Activated CD8-positive, alpha-beta memory T cell treated with anti-CD3 and anti-CD28 coated beads, Interleukin-2, amount 50 U/mL, for 48 hours (primary cell): ENCODE data around the gene BLACAT1.
A peak's percentile ranks its signal among the peaks of the same experiment; 100 is the strongest.
"Not testable (repeated sequence)": the region's sequence is repeated elsewhere in the genome, so short reads cannot be mapped to it uniquely, and the experiment has no call there.

Source experiments
- DNase-seq: peaks from one replicate; pipeline ENCODE4 v3.0.0-alpha.2; 2020

The BLACAT1 gene

GRCh38 chr1:205483372-205483771, 27.5 kb upstream of the BLACAT1 start:
- no peak for DNase-seq

DNA sequence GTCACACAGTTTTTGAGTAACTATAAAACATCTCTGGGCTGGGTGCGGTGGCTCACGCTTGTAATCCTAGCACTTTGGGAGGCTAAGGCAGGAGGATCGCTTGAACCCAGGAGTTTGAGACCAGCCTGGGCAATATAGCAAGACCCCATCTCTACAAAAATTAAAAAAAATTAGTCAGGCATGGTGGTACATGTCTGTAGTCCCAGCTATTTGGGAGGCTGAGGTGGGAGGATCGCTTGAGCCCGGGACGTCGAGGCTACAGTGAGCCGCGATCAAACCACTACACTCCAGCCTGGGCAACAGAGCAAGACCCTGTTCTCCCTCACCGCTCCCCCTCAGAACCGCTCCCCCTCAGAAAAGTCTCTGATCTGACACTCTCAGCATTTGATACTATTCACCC, 26.7 kb upstream of the BLACAT1 start:
- DNase-seq = not testable (repeated sequence)

GRCh38 chr1:205481629-205482151, 25.8 kb upstream of the BLACAT1 start:
- no peak for DNase-seq

- DNase-seq = no peak
These were observed 25.4 kb upstream of the BLACAT1 start for GRCh38 chr1:205481218-205481617.

GRCh38 chr1:205480349-205480985, 24.6 kb upstream of the BLACAT1 start:
- DNase-seq = peak; percentile 79

DNA sequence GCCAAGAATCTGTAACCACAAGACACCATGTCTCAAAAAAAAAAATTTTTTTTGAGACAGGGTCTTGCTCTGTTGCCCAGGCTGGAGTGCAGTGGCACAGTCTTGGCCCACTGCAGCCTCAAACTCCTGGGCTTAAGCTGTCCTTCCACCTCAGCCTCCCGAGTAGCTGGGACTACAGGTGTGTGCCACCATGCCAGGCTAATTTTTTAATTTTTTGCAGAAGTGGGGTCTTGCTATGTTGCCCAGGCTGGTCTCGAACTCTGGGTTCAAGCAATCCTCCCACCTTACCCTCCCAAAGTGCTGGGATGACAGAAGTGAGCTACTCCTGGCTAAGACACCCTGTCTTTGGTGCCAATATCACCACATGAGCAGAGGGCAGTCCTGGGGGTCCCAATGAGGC, 23.1 kb upstream of the BLACAT1 start:
- DNase-seq = not testable (repeated sequence)

DNA sequence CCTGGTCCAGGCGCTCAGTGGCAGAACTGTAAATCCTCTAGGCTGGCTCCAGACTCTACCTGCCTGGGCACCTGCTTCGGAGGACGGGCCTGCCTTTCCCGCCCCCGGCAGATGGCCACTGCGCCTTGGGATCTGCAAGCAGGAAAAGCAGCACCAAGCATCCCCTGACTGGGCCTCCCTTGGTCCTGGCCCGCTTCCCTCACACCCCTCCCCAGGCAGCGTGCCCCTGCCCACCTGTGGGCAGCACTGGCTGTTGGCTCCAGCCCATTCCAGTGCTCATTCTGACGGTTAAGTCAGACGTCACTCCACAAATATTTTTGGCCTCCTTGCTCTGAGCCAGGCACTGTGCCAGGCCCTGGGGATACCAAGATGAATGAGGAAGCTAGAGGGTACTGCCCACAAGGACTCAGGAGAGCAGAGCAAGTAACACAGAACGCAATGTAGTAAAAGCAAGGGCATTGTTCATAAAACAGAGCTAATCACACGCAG, 22.0 kb upstream of the BLACAT1 start:
- DNase-seq = no peak

- DNase-seq = no peak
These were observed 21.4 kb upstream of the BLACAT1 start for GRCh38 chr1:205477121-205477758.

DNA sequence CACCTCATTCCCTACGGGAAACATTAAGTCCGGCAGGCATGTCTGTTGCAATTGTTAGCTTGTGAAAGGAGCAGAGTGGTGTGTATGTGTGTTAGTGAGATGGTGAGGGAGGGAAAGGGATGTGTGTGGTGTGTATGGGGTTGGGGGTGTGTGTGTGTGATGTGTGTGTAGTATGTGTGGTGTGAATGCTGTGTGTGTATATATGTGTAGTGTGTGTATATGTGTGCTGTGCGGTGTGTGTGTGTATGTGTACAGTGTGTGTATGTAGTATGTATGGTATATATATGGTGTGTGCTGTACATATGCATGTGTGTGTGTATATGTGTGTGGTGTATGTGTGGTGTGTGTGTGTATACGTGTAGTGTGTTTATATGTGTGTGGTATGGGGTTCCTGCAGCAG, 20.8 kb upstream of the BLACAT1 start:
- DNase-seq = no peak

DNA sequence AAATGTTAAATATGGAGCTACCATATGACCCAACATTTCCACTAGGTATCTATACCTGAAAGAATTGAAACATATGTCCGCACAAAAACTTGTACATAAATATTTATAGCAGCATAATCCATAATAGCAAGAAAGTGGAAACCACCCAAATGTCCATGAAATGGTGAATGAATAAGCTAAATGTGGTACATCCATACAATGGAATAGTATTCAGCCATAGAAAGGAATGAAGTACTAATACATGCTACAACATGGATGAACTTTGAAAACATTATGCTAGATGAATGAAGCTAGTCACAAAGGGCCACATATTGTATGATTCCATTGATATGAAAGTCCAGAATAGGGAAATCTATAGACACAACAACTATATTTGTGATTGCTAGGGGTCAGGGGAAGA, 20.0 kb upstream of the BLACAT1 start:
- no peak for DNase-seq

- no peak for DNase-seq
These were observed 18.7 kb upstream of the BLACAT1 start for GRCh38 chr1:205474571-205474970.

DNA sequence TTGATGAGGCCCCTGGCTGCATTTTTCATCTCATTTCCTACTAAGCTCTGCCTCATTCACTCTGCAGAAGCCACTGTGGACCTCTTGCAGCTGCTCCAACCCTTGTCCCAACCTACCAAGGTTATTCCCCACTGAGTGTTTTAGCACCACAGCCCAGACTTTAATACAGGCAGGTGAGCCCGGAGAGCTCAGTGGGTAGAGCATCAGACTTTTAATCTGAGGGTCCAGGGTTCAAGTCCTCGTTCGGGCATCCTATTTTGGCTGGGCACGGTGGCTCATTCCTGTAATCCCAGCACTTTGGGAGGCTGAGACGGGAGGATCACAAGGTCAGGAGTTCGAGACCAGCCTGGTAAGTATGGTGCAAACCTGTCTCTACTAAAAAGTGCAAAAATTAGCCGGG, 18.1 kb upstream of the BLACAT1 start:
- DNase-seq = no peak

GRCh38 chr1:205473475-205473874, 17.6 kb upstream of the BLACAT1 start:
- DNase-seq = no peak

DNA sequence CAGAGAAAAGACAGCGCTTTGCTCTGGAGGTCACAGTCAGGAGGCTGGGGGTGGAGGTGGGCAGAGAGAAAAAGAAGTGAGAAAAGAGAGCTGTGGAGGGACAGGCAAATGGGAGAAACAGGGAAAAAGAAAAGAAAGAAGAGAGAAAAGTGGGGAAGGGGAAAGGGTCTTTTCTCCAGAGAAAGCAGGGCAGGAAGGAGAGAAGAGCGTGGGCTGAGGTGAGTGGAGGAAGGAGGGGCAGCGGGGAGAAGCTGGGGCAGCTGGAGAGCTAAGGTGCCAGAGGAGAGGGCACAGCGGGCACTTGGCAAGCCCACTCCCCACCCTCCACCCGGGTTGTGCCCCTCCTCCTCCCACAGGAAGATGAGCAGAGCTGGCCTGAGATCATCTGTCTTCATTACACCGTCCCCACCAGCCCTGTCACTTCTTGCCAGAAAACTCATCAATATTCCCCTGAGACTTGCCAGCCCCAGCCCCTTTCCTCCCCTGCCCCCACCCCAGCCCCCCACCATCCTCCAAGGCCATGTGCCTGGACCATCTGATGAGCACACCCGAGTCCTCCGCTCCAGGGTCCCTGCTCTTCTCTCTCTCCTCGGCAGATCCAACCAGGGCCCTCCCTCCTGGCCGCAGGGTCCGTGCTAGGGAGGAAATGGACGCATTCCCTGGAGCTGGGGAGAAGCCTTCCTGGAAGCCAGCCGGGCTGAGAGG, 17.0 kb upstream of the BLACAT1 start:
- no peak for DNase-seq

DNA sequence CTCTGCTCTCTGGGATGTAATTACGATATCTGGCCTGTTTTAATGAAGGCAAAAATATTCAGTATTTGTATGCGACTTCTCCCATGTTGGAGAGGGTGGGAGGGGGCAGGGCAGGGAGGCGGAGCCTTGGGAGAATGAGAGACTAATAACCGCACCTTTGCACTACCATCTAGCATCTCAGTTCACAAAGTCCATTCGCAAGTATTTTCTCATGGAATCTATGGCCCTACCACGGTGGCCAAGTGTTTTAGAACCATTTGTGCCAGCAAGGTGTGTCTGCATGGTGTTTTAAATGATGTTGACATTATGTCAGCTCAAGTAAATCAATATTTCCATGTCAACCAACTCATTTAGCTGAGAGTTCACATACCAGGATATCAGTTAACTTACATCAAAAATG, 14.3 kb upstream of the BLACAT1 start:
- DNase-seq = no peak

DNA sequence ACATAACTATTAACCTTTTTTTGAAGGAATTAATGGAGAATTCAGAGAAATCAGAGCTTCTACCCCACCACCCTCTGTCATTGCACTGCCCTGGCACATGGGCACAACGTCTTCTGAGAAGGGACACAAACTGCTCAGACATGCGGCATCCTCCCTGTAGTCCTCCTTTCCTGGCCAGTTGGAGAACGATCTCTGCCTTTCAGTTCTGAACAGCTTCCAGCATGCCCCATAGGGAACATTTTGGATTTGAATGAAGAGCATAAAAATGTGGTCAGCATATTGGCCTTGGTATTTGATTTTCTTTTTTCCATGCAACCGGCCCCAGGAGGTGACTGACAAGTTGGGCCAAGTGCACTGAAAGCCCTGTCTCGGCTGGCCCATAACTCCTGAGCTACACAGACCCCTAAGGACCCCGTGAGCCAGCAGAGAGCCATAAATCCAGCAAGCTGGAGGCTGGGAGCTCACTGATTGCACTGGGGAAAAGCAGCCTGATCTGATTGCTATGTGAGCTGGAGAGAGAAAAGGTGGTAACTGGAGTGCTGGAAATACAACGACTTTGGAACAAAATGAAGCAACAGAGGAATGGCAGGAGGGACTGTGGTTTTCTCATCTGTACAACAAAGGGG, 10.9 kb upstream of the BLACAT1 start:
- DNase-seq = no peak

GRCh38 chr1:205465392-205465791, 9.5 kb upstream of the BLACAT1 start:
- DNase-seq = no peak

GRCh38 chr1:205458777-205459566, 3.1 kb upstream of the BLACAT1 start:
- DNase-seq = no peak

DNA sequence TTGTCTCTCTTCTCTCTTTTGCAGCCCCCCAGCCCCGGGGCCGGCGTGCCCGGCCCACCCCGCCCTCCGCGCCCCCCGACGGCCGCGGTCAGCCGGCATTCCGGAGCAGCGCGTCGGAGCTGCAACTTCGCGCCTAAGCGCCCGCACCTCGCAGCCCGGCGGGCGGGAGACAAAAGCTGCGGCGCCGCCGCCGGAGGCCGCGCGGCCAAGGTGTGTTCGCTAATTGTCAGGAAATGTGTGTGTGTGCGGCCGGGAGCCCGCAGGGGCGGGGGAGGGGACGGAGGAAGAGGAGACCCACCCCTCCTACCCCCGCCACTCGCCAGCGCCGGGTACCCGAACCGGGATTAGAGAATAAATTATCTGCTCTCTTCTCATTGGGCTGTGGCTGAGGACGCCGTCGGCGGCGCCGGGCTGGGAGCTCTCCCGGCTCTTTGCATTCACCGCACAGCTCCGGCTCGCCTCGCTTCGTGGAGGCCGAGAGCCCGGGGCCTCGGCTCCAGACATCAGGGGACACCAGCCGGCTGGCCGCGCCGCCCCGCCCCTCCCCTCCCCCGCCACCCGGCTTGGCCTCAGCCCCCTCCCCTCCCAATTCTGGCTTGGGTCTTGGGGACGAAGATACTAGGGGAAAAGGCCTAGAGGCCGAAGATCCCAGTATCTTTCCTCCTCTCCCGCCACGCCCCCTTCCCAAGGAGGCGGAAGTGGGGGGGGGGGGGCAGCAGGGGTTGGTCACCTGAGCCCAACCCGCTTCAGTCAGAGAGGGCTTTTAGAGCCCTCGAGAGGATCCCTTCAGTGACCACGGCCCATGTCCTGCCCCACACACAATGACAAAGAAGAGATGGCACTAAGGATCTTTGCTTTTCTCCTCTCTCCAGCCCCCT, 1.3 kb upstream of the BLACAT1 start:
- DNase-seq = no peak

GRCh38 chr1:205456383-205456867, 580 bp upstream of the BLACAT1 start:
- no peak for DNase-seq

- no peak for DNase-seq
These were observed 926 bp downstream of the BLACAT1 start for GRCh38 chr1:205454903-205455335.
